BLaER1 (cell line): ENCODE results near the gene OR2T10.

Experiments
- H3K27ac ChIP-seq: shearing (Covaris generic); formaldehyde crosslinking; 2 replicates; pipeline ENCODE4 v1.8.1; 2022
- H3K27me3 ChIP-seq: shearing (Covaris generic); formaldehyde crosslinking; 2 replicates; pipeline ENCODE4 v1.8.1; 2022
- H3K36me3 ChIP-seq: shearing (Covaris generic); formaldehyde crosslinking; 2 replicates; pipeline ENCODE4 v1.8.1; 2022
- H3K4me1 ChIP-seq: shearing (Covaris generic); formaldehyde crosslinking; 2 replicates; pipeline ENCODE4 v1.8.1; 2022
- H3K4me2 ChIP-seq: shearing (Covaris generic); formaldehyde crosslinking; 2 replicates; pipeline ENCODE4 v1.8.1; 2022
- H3K4me3 ChIP-seq: shearing (Covaris generic); formaldehyde crosslinking; 2 replicates; pipeline ENCODE4 v1.8.1; 2022
- H3K9ac ChIP-seq: shearing (Covaris generic); formaldehyde crosslinking; 2 replicates; pipeline ENCODE4 v1.8.1; 2022
- H3K9me3 ChIP-seq: shearing (Covaris generic); formaldehyde crosslinking; 2 replicates; pipeline ENCODE4 v1.8.1; 2022
- H4K20me1 ChIP-seq: shearing (Covaris generic); formaldehyde crosslinking; 2 replicates; pipeline ENCODE4 v1.8.1; 2022
- Cebpa-rat ChIP-seq: shearing (Covaris generic); IDR thresholded peaks from 2 replicates; pipeline ENCODE4 v1.8.1; 2022

Gene OR2T10

DNA sequence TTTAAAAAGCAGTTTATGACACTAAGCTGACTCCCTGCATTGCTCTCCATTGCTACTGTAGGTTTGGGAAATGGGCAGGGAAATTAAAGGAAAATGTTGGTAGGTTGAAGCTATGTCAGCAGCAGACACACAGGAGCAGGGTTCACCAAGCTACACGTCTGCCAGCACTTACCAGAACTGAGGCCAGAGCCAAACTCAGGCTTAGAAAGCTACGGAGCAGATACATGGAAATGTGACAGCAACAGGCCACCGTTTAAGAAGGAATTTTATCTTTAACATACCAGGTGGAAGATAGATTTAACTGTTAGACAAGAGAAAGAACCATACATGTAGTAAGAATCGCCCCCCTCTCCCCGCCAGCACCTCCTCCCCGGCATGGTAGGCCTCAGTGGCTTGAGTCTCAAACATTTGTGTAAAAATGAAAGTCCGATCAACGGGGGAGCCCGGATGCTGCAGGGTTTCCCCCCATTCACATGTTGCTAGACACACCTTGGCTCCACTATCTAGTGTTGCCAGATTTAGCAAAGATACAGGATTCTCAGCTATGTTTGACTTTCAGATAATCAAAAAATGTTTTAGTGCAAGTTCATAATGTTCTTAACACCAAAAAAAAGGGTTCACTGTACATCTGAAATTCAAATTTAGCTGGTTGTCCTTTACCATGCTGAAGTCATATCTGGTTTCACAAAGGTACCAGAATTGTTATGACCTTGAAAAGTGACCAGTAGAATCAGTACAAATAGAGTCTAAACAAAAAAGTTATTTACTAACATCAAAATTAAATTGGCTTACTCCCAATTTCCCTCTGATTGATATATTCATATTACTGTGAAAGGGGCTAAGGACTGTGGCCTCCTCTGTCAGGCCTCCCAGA lies 30.7 kb upstream of the OR2T10 start:
- Histone ChIP-seq H3K27ac (no peak overlapping the region), H3K27me3 (no peaks in the 10 kb centered on the region), H3K4me1 (no peaks in the 10 kb centered on the region), H3K9ac (no peak overlapping the region), H4K20me1 (no peaks in the 10 kb centered on the region), H3K4me3 (no peak overlapping the region), H3K9me3 (no peaks in the 10 kb centered on the region), H3K36me3 (no peaks in the 10 kb centered on the region), H3K4me2 (no peak overlapping the region)
- no peak for TF ChIP-seq Cebpa-rat

DNA sequence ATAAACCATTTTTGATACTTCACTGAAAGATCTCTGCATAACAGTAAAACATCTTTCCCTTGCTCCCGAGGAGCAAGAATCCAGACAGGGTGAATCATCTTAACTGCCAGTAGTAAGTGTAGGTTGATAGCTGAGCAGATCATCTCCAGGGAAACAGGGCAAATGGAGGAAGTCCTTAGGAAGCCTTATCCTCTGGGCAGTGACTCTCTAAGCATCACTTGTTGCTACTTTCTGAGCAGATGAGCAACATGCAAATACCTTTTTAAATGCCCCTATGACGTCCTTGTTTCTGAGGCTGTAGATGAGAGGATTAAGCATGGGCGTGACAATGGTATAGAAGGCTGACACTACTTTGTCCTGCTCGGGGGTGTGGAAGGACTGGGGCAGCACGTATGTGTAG lies 28.5 kb upstream of the OR2T10 start:
- H3K9ac ChIP-seq, result no peak overlapping the region
- H3K4me3 ChIP-seq, result no peak overlapping the region
- no peaks in the 10 kb centered on the region for H3K4me1 ChIP-seq
- H3K4me2 ChIP-seq, result no peak overlapping the region
- H4K20me1 ChIP-seq, result no peaks in the 10 kb centered on the region
- H3K27ac ChIP-seq, result no peak overlapping the region
- H3K27me3 ChIP-seq, result no peaks in the 10 kb centered on the region
- H3K36me3 ChIP-seq, result no peaks in the 10 kb centered on the region
- H3K9me3 ChIP-seq, result no peaks in the 10 kb centered on the region
- TF ChIP-seq Cebpa-rat, result no peak

GRCh38 chr1:248625166-248625565 lies 27.7 kb upstream of the OR2T10 start:
- no peak for TF ChIP-seq Cebpa-rat
- Histone ChIP-seq H3K9ac (no peak overlapping the region), H3K27me3 (no peaks in the 10 kb centered on the region), H3K4me1 (no peaks in the 10 kb centered on the region), H3K36me3 (no peaks in the 10 kb centered on the region), H3K4me3 (no peak overlapping the region), H3K9me3 (no peaks in the 10 kb centered on the region), H4K20me1 (no peaks in the 10 kb centered on the region), H3K27ac (no peak overlapping the region), H3K4me2 (no peak overlapping the region)

- no peaks in the 10 kb centered on the region for H3K9me3 ChIP-seq
- no peak for TF ChIP-seq Cebpa-rat
- H3K4me3 ChIP-seq, result no peak overlapping the region
- no peaks in the 10 kb centered on the region for H4K20me1 ChIP-seq
- no peak overlapping the region for H3K9ac ChIP-seq
- no peaks in the 10 kb centered on the region for H3K27me3 ChIP-seq
- no peak overlapping the region for H3K4me2 ChIP-seq
- no peaks in the 10 kb centered on the region for H3K36me3 ChIP-seq
- H3K4me1 ChIP-seq, result no peaks in the 10 kb centered on the region
- H3K27ac ChIP-seq, result no peak overlapping the region
These were observed 25.1 kb upstream of the OR2T10 start for GRCh38 chr1:248622570-248623001.

DNA sequence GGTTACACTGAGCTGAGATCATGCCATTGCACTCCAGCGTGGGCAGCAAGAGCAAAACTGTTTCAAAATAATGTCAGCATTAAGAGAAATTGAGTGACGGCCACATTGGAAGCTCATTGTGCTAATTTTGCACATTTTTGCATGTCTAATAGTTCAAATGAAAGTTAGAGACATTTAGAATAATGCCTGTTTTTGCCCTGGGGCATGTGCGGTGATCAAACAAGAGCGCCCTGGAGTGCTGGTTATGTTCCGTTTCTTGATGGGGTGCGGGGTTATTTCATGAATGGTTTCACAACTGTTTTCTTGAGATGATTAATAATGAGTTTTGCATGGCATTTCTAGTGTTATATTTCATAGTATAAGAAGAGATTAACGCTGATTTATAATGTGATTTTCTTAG lies 24.3 kb upstream of the OR2T10 start:
- H3K9ac ChIP-seq, result no peak overlapping the region
- no peaks in the 10 kb centered on the region for H3K36me3 ChIP-seq
- H3K27ac ChIP-seq, result no peak overlapping the region
- TF ChIP-seq Cebpa-rat, result no peak
- no peaks in the 10 kb centered on the region for H3K9me3 ChIP-seq
- H3K4me3 ChIP-seq, result no peak overlapping the region
- H3K4me2 ChIP-seq, result no peak overlapping the region
- H3K4me1 ChIP-seq, result no peaks in the 10 kb centered on the region
- no peaks in the 10 kb centered on the region for H3K27me3 ChIP-seq
- H4K20me1 ChIP-seq, result no peaks in the 10 kb centered on the region

- Histone ChIP-seq H3K36me3 (no peaks in the 10 kb centered on the region), H3K4me1 (no peaks in the 10 kb centered on the region), H3K4me2 (no peak overlapping the region), H3K27ac (no peak overlapping the region), H3K4me3 (no peak overlapping the region), H3K9ac (no peak overlapping the region), H3K27me3 (no peaks in the 10 kb centered on the region), H3K9me3 (no peaks in the 10 kb centered on the region), H4K20me1 (no peaks in the 10 kb centered on the region)
- TF ChIP-seq Cebpa-rat, result no peak
These were observed 21.4 kb upstream of the OR2T10 start for GRCh38 chr1:248618878-248619277.

- Histone ChIP-seq H3K4me2 (no peak overlapping the region), H4K20me1 (no peaks in the 10 kb centered on the region), H3K4me1 (no peaks in the 10 kb centered on the region), H3K9ac (no peak overlapping the region), H3K27ac (no peak overlapping the region), H3K9me3 (no peaks in the 10 kb centered on the region), H3K36me3 (no peaks in the 10 kb centered on the region), H3K27me3 (no peaks in the 10 kb centered on the region), H3K4me3 (no peak overlapping the region)
- no peak for TF ChIP-seq Cebpa-rat
These were observed 20.6 kb upstream of the OR2T10 start for GRCh38 chr1:248618119-248618518.

- no peaks in the 10 kb centered on the region for H3K4me1 ChIP-seq
- no peaks in the 10 kb centered on the region for H3K9me3 ChIP-seq
- H3K9ac ChIP-seq, result no peak overlapping the region
- no peaks in the 10 kb centered on the region for H3K27me3 ChIP-seq
- TF ChIP-seq Cebpa-rat, result no peak
- H3K4me2 ChIP-seq, result no peak overlapping the region
- H3K36me3 ChIP-seq, result no peaks in the 10 kb centered on the region
- no peaks in the 10 kb centered on the region for H4K20me1 ChIP-seq
- H3K27ac ChIP-seq, result no peak overlapping the region
- no peak overlapping the region for H3K4me3 ChIP-seq
These were observed 16.2 kb upstream of the OR2T10 start for GRCh38 chr1:248613742-248614141.

- H3K27me3 ChIP-seq, result no peaks in the 10 kb centered on the region
- TF ChIP-seq Cebpa-rat, result no peak
- no peak overlapping the region for H3K27ac ChIP-seq
- H3K4me3 ChIP-seq, result no peak overlapping the region
- H3K9me3 ChIP-seq, result no peaks in the 10 kb centered on the region
- H3K4me1 ChIP-seq, result no peaks in the 10 kb centered on the region
- H3K9ac ChIP-seq, result no peak overlapping the region
- no peak overlapping the region for H3K4me2 ChIP-seq
- H3K36me3 ChIP-seq, result no peaks in the 10 kb centered on the region
- H4K20me1 ChIP-seq, result no peaks in the 10 kb centered on the region
These were observed 14.4 kb upstream of the OR2T10 start for GRCh38 chr1:248611883-248612414.

DNA sequence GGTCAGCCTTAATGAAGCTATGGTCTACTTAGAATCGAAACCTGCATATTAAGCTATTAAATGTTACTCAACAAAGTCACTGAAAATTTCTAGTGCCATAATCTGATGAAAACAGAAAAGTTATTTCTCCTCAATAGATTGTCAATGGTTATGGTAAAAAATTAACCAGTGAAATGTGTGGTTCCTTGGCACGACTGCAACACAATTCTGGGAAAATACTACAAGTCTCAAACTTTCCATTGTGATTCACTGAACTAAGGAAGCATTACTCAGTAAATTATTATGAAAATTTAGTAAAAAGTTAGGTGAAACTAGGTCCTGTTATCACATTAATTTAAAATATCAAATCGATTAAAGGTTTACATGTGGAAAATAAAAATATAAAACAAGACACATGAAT lies 12.8 kb upstream of the OR2T10 start:
- Histone ChIP-seq H3K27ac (no peak overlapping the region), H3K9ac (no peak overlapping the region), H3K4me3 (no peak overlapping the region), H3K9me3 (no peaks in the 10 kb centered on the region), H3K4me1 (no peaks in the 10 kb centered on the region), H3K4me2 (no peak overlapping the region), H4K20me1 (no peaks in the 10 kb centered on the region), H3K27me3 (no peaks in the 10 kb centered on the region), H3K36me3 (no peaks in the 10 kb centered on the region)
- TF ChIP-seq Cebpa-rat, result no peak
